Testis (tissue), 3 donors: ENCODE measurements around the gene CLGN. TPM values are rescaled to one million over a fixed set of nuclear protein-coding genes. Genes with fewer than 3 reads are reported as not detected.

ENCODE experiments used
- DNase-seq: peaks from one replicate; pipeline ENCODE4 v3.0.0-alpha.2; 2019
- H3K27ac ChIP-seq, 2 donors: fragments of 200-600 bp; sonication (generic); one replicate each; pipeline ENCODE4 v1.5.1; 2019
- H3K27me3 ChIP-seq: fragments of 200-600 bp; sonication (generic); one replicate; pipeline ENCODE4 v1.5.1; 2019
- H3K36me3 ChIP-seq: fragments of 200-600 bp; sonication (generic); one replicate; pipeline ENCODE4 v1.5.1; 2017; ENCODE audit warnings: low read depth; ENCODE audit errors: missing control alignments
- H3K4me1 ChIP-seq: fragments of 200-600 bp; sonication (generic); one replicate; pipeline ENCODE4 v1.5.1; 2019
- H3K4me3 ChIP-seq, 2 donors: fragments of 200-600 bp; sonication (generic); one replicate each; pipeline ENCODE4 v1.5.1; 2017 to 2019
- H3K9me3 ChIP-seq: fragments of 200-600 bp; sonication (generic); one replicate; pipeline ENCODE4 v1.5.1; 2017
- POLR2A ChIP-seq: fragments of 450-650 bp; IDR thresholded peaks from one replicate; pipeline ENCODE4 v1.6.1; 2017; ENCODE audit warnings: antibody characterized with exemption, mild to moderate bottlenecking, moderate library complexity
- WGBS, 2 donors: methylation state at CpG; one replicate each; pipeline ENCODE4 v1.1.5; 2018; 5-methylcytosine and 5-hydroxymethylcytosine counted together
- intact Hi-C: fragments of 100-400 bp; cut with DNase I; formaldehyde crosslinking; loops from one replicate; pipeline ENCODE4 v1.15.1; 2023; ENCODE audit warnings: low total_unique reads
- polyA plus RNA-seq: library from polyadenylated mRNA; stranded (reverse); fragments of 350-450 nt; fragmentation: Illumina TruSeq; extraction: RNeasy Lipid Tissue Mini Kit (QIAGEN cat#74804); gene quantifications from one replicate; pipeline ENCODE4 v1.2.3, GENCODE V29; 2014; ENCODE audit warnings: low read depth, low replicate concordance; ENCODE audit not compliant: insufficient read depth
- total RNA-seq, 2 donors: library from RNA; depleted of rRNA; stranded (reverse); fragments of >200 nt; gene quantifications; one replicate each; pipeline ENCODE4 v1.2.3, GENCODE V29; 2016
- TF ChIP-seq, protein P1 (sequence below), 3 experiments: fragments of 450-650 bp in 2 of 3; fragments of 200-600 bp in 1 of 3; sonication (generic) in 1 of 3; IDR thresholded peaks; one replicate each; pipeline ENCODE4 v1.5.1; 2016 to 2019; ENCODE audit warnings: antibody characterized with exemption in 3 of 3, mild to moderate bottlenecking in 2 of 3, moderate library complexity in 1 of 3

CLGN gene
- total and polyA plus RNA-seq, 3 donors from 2014 or later, result 26.9 to 75.6 (median 37.0) TPM

GRCh38 chr4:140359562-140360427 lies 67.7 kb downstream of the CLGN start:
- peak; percentile 93 for DNase-seq
- H3K4me1 ChIP-seq, result no peaks in the 10 kb centered on the region
- H3K4me3 ChIP-seq, result no peak overlapping the region
- H3K27me3 ChIP-seq, result no peaks in the 10 kb centered on the region
- no peak overlapping the region for H3K27ac ChIP-seq
- intact Hi-C loops, result loop anchor here (10.0 kb wide), 1 partner anchor 495 kb away; no protein-coding TSS in a partner anchor
- no peaks in the 10 kb centered on the region for H3K36me3 ChIP-seq
- H3K9me3 ChIP-seq, result no peaks in the 10 kb centered on the region
- TF ChIP-seq, protein P1, sequence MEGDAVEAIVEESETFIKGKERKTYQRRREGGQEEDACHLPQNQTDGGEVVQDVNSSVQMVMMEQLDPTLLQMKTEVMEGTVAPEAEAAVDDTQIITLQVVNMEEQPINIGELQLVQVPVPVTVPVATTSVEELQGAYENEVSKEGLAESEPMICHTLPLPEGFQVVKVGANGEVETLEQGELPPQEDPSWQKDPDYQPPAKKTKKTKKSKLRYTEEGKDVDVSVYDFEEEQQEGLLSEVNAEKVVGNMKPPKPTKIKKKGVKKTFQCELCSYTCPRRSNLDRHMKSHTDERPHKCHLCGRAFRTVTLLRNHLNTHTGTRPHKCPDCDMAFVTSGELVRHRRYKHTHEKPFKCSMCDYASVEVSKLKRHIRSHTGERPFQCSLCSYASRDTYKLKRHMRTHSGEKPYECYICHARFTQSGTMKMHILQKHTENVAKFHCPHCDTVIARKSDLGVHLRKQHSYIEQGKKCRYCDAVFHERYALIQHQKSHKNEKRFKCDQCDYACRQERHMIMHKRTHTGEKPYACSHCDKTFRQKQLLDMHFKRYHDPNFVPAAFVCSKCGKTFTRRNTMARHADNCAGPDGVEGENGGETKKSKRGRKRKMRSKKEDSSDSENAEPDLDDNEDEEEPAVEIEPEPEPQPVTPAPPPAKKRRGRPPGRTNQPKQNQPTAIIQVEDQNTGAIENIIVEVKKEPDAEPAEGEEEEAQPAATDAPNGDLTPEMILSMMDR (IDR thresholded peaks at IDR 0.05), result peak; percentile 67 to 90 (median 69)
- no peak for TF ChIP-seq POLR2A
- WGBS, 2 donors, result 35 to 48% methylated on average over 7 of the region's 7 CpGs

GRCh38 chr4:140358281-140358680 lies 69.2 kb downstream of the CLGN start:
- intact Hi-C loops, result no loop called here
- no peaks in the 10 kb centered on the region for H3K27me3 ChIP-seq
- no peak for DNase-seq
- H3K4me3 ChIP-seq, result no peak overlapping the region
- no peaks in the 10 kb centered on the region for H3K4me1 ChIP-seq
- H3K36me3 ChIP-seq, result no peaks in the 10 kb centered on the region
- H3K27ac ChIP-seq, result no peak overlapping the region
- TF ChIP-seq, protein P1 (IDR thresholded peaks at IDR 0.05), result no peak
- no peak for TF ChIP-seq POLR2A
- WGBS, 2 donors, result 3 to 42% methylated on average over 1 of the region's 1 CpG
- no peaks in the 10 kb centered on the region for H3K9me3 ChIP-seq

- H3K27ac ChIP-seq, result no peak overlapping the region
- no peaks in the 10 kb centered on the region for H3K4me1 ChIP-seq
- H3K4me3 ChIP-seq, result no peak overlapping the region
- H3K27me3 ChIP-seq, result no peaks in the 10 kb centered on the region
- 80 to 81% methylated on average over 3 of the region's 3 CpGs for WGBS, 2 donors
- no peaks in the 10 kb centered on the region for H3K36me3 ChIP-seq
- intact Hi-C loops, result no loop called here
- H3K9me3 ChIP-seq, result no peaks in the 10 kb centered on the region
- TF ChIP-seq POLR2A, result no peak
- TF ChIP-seq, protein P1 (IDR thresholded peaks at IDR 0.05), result no peak
- DNase-seq, result no peak
These were observed 69.6 kb downstream of the CLGN start for GRCh38 chr4:140357868-140358267.

- WGBS, 2 donors, result 92 to 94% methylated on average over 1 of the region's 1 CpG
- no peak for DNase-seq
- Histone ChIP-seq H3K4me1 (no peaks in the 10 kb centered on the region), H3K9me3 (no peaks in the 10 kb centered on the region), H3K36me3 (no peaks in the 10 kb centered on the region), H3K4me3 (no peak overlapping the region), H3K27me3 (no peaks in the 10 kb centered on the region), H3K27ac (no peak overlapping the region)
- TF ChIP-seq, protein P1 (IDR thresholded peaks at IDR 0.05), result no peak
- no peak for TF ChIP-seq POLR2A
- intact Hi-C loops, result no loop called here
These were observed 72.2 kb downstream of the CLGN start for GRCh38 chr4:140355288-140355687.

GRCh38 chr4:140353786-140354185 lies 73.7 kb downstream of the CLGN start:
- no peaks in the 10 kb centered on the region for H3K27me3 ChIP-seq
- no peaks in the 10 kb centered on the region for H3K4me1 ChIP-seq
- TF ChIP-seq POLR2A, result no peak
- TF ChIP-seq, protein P1 (IDR thresholded peaks at IDR 0.05), result no peak
- H3K36me3 ChIP-seq, result no peaks in the 10 kb centered on the region
- intact Hi-C loops, result no loop called here
- no peak overlapping the region for H3K27ac ChIP-seq
- no peaks in the 10 kb centered on the region for H3K9me3 ChIP-seq
- H3K4me3 ChIP-seq, result no peak overlapping the region
- no peak for DNase-seq
- whole genome bisulfite sequencing, 2 donors, result 86 to 87% methylated on average over 6 of the region's 6 CpGs
